DOHH2 (cell line): ENCODE data around the gene DOCK4.

Source experiments
- H3F3A ChIP-seq: fragments of 200-600 bp; sonication (generic), shearing (Covaris generic); 2 replicates; pipeline ENCODE4 v1.6.0; 2016; ENCODE audit warnings: antibody characterized with exemption, mild to moderate bottlenecking; ENCODE audit not compliant: control insufficient read depth, insufficient read depth
- H3K27ac ChIP-seq: fragments of 200-600 bp; sonication (generic); 2 replicates; pipeline ENCODE4 v1.5.1; 2014; ENCODE audit warnings: low read depth, mild to moderate bottlenecking, low read length, moderate library complexity
- H3K27me3 ChIP-seq: fragments of 200-600 bp; sonication (generic); 2 replicates; pipeline ENCODE4 v1.6.1; 2014; ENCODE audit warnings: mild to moderate bottlenecking, low read length, mixed read lengths; ENCODE audit not compliant: control insufficient read depth
- H3K36me3 ChIP-seq: fragments of 200-600 bp; sonication (generic); 2 replicates; pipeline ENCODE4 v1.6.1; 2014; ENCODE audit warnings: mild to moderate bottlenecking, low read length, moderate library complexity, mixed read lengths; ENCODE audit not compliant: control insufficient read depth
- H3K4me1 ChIP-seq: fragments of 200-600 bp; sonication (generic); 2 replicates; pipeline ENCODE4 v1.6.1; 2014; ENCODE audit warnings: mild to moderate bottlenecking, low read length, mixed read lengths; ENCODE audit not compliant: control insufficient read depth
- H3K4me2 ChIP-seq: fragments of 200-600 bp; sonication (generic); 2 replicates; pipeline ENCODE4 v1.6.0; 2014; ENCODE audit warnings: mild to moderate bottlenecking, low read length, moderate library complexity
- H3K4me3 ChIP-seq: fragments of 200-600 bp; sonication (generic); 2 replicates; pipeline ENCODE4 v1.5.1; 2014; ENCODE audit warnings: mild to moderate bottlenecking, low read length, mixed read lengths
- H3K79me2 ChIP-seq: fragments of 200-600 bp; sonication (generic); 2 replicates; pipeline ENCODE4 v1.6.1; 2014; ENCODE audit warnings: mild to moderate bottlenecking, low read length, mixed read lengths; ENCODE audit not compliant: control insufficient read depth
- H3K9me2 ChIP-seq: fragments of 200-600 bp; sonication (generic); replicated peaks from 2 replicates; pipeline ENCODE4 v1.6.1; 2014; ENCODE audit warnings: mild to moderate bottlenecking, low read length, mixed read lengths; ENCODE audit not compliant: control insufficient read depth
- H3K9me3 ChIP-seq: fragments of 200-600 bp; sonication (generic); 2 replicates; pipeline ENCODE4 v1.6.1; 2014; ENCODE audit warnings: antibody characterized with exemption, low read length, mixed read lengths; ENCODE audit not compliant: control insufficient read depth, insufficient read depth
- H4K20me1 ChIP-seq: fragments of 200-600 bp; sonication (generic); 2 replicates; pipeline ENCODE4 v1.6.0; 2014; ENCODE audit warnings: low read depth, mild to moderate bottlenecking, antibody characterized with exemption, low read length, moderate library complexity; ENCODE audit not compliant: control insufficient read depth, insufficient read depth
- CTCF ChIP-seq: fragments of 200-600 bp; sonication (generic); IDR thresholded peaks from one replicate; pipeline ENCODE4 v1.5.1; 2014; ENCODE audit warnings: antibody characterized with exemption, mild to moderate bottlenecking, low read depth, low read length; ENCODE audit not compliant: poor library complexity, severe bottlenecking
- EZH2phosphoT487 ChIP-seq: fragments of 200-600 bp; sonication (generic); IDR thresholded peaks from 2 replicates; pipeline ENCODE4 v1.6.1; 2017; ENCODE audit warnings: borderline replicate concordance, mild to moderate bottlenecking, antibody characterized with exemption, low read length, moderate library complexity, mixed read lengths

DOCK4 gene

GRCh38 chr7:111871283-111871682 is 334.9 kb downstream of the DOCK4 start:
- no peaks in the 10 kb centered on the region for H4K20me1 ChIP-seq
- H3K4me2 ChIP-seq, result no peak overlapping the region
- no peaks in the 10 kb centered on the region for H3K4me1 ChIP-seq
- no peak overlapping the region for H3K4me3 ChIP-seq
- H3F3A ChIP-seq, result no peaks in the 10 kb centered on the region
- H3K9me3 ChIP-seq, result no peaks in the 10 kb centered on the region
- TF ChIP-seq EZH2phosphoT487 (no peak), CTCF (no peak)
- no peaks in the 10 kb centered on the region for H3K36me3 ChIP-seq
- H3K9me2 ChIP-seq, result no peaks in the 10 kb centered on the region
- peaks cover 5% of the 10 kb centered on the region; the same call in 1 of the 2 replicates for H3K27me3 ChIP-seq
- no peak overlapping the region for H3K27ac ChIP-seq
- no peaks in the 10 kb centered on the region for H3K79me2 ChIP-seq

GRCh38 chr7:111869280-111869679 is 336.9 kb downstream of the DOCK4 start:
- no peaks in the 10 kb centered on the region for H3K9me2 ChIP-seq
- H3K27ac ChIP-seq, result no peak overlapping the region
- H3K36me3 ChIP-seq, result no peaks in the 10 kb centered on the region
- no peaks in the 10 kb centered on the region for H3K79me2 ChIP-seq
- no peaks in the 10 kb centered on the region for H3K4me1 ChIP-seq
- peaks cover 5% of the 10 kb centered on the region; the same call in 1 of the 2 replicates for H3K27me3 ChIP-seq
- no peaks in the 10 kb centered on the region for H3K9me3 ChIP-seq
- TF ChIP-seq EZH2phosphoT487 (no peak), CTCF (no peak)
- H3K4me2 ChIP-seq, result no peak overlapping the region
- H3F3A ChIP-seq, result no peaks in the 10 kb centered on the region
- no peaks in the 10 kb centered on the region for H4K20me1 ChIP-seq
- H3K4me3 ChIP-seq, result no peak overlapping the region

GRCh38 chr7:111867348-111867931 is 338.8 kb downstream of the DOCK4 start:
- no peak overlapping the region for H3K27ac ChIP-seq

More at GRCh38 chr7:111867348-111867931, 338.8 kb downstream of the DOCK4 start:
- no peaks in the 10 kb centered on the region for H3K79me2 ChIP-seq
- H3K4me1 ChIP-seq, result no peaks in the 10 kb centered on the region
- H3K36me3 ChIP-seq, result no peaks in the 10 kb centered on the region
- no peak overlapping the region for H3K4me3 ChIP-seq
- no peaks in the 10 kb centered on the region for H4K20me1 ChIP-seq
- peaks cover 2% of the 10 kb centered on the region; the same call in 1 of the 2 replicates for H3K27me3 ChIP-seq
- H3F3A ChIP-seq, result no peaks in the 10 kb centered on the region
- H3K4me2 ChIP-seq, result no peak overlapping the region
- H3K9me3 ChIP-seq, result no peaks in the 10 kb centered on the region
- no peaks in the 10 kb centered on the region for H3K9me2 ChIP-seq
- TF ChIP-seq CTCF (no peak), EZH2phosphoT487 (no peak)
